ENCODE results near the gene METTL4. TPM values are rescaled to one million over a fixed set of nuclear protein-coding genes. Genes with fewer than 3 reads are reported as not detected.

METTL4 gene
- total RNA-seq, 4 donors from 2014 or later, result 2.2 to 14.0 (median 5.4) TPM

- no peaks in the 10 kb centered on the region for H3K36me3 ChIP-seq
- no peaks in the 10 kb centered on the region for H3K27me3 ChIP-seq
- DNase-seq, result no peak
- no peaks in the 10 kb centered on the region for H3K4me1 ChIP-seq
- H3K4me3 ChIP-seq, result no peak overlapping the region
- intact Hi-C loops (cut with DNase I; ENCODE audit: low total_unique reads), result no loop called here
- 64 to 69% methylated on average over 3 of the region's 3 CpGs for WGBS, 2 donors (ENCODE audit: low coverage in 1 of 2)
- no peaks in the 10 kb centered on the region for H3K9me3 ChIP-seq
- TF ChIP-seq POLR2A (IDR thresholded peaks at IDR 0.05), result no peak
- no peak overlapping the region for H3K27ac ChIP-seq
- in situ Hi-C loops (cut with MboI; ENCODE audit: low pct_ligation_motif_present in 1 of 4, low pct_unique_long_range_greater_than_20kb in 1 of 4, low sequenced_read_pairs in 3 of 4), result loop anchor here in 1 of 4 donors (25.0 kb wide), 1 partner anchor 390 kb away; no protein-coding TSS in a partner anchor
These were observed 68.9 kb downstream of the METTL4 start for GRCh38 chr18:2502394-2502793.

GRCh38 chr18:2497797-2498196 lies 73.5 kb downstream of the METTL4 start:
- Histone ChIP-seq H3K27me3 (no peaks in the 10 kb centered on the region), H3K4me1 (no peaks in the 10 kb centered on the region), H3K36me3 (no peaks in the 10 kb centered on the region), H3K27ac (no peak overlapping the region), H3K4me3 (no peak overlapping the region), H3K9me3 (no peaks in the 10 kb centered on the region)
- WGBS, 2 donors (ENCODE audit: low coverage in 1 of 2), result 69% methylated on average over 3 of the region's 3 CpGs; no CpG with 5 or more reads in 1 of the 2 donors
- no peak for DNase-seq
- intact Hi-C loops (cut with DNase I; ENCODE audit: low total_unique reads), result no loop called here
- TF ChIP-seq EP300 (IDR thresholded peaks at IDR 0.05; ENCODE audit: low read depth), result no peak
- TF ChIP-seq, protein P1, sequence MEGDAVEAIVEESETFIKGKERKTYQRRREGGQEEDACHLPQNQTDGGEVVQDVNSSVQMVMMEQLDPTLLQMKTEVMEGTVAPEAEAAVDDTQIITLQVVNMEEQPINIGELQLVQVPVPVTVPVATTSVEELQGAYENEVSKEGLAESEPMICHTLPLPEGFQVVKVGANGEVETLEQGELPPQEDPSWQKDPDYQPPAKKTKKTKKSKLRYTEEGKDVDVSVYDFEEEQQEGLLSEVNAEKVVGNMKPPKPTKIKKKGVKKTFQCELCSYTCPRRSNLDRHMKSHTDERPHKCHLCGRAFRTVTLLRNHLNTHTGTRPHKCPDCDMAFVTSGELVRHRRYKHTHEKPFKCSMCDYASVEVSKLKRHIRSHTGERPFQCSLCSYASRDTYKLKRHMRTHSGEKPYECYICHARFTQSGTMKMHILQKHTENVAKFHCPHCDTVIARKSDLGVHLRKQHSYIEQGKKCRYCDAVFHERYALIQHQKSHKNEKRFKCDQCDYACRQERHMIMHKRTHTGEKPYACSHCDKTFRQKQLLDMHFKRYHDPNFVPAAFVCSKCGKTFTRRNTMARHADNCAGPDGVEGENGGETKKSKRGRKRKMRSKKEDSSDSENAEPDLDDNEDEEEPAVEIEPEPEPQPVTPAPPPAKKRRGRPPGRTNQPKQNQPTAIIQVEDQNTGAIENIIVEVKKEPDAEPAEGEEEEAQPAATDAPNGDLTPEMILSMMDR (IDR thresholded peaks at IDR 0.05), result no peak
- no peak for TF ChIP-seq POLR2AphosphoS5 (IDR thresholded peaks at IDR 0.05)
- TF ChIP-seq POLR2A (IDR thresholded peaks at IDR 0.05), result no peak
- in situ Hi-C loops (cut with MboI; ENCODE audit: low pct_ligation_motif_present in 1 of 4, low pct_unique_long_range_greater_than_20kb in 1 of 4, low sequenced_read_pairs in 3 of 4), result no loop called here

GRCh38 chr18:2495381-2495780 lies 75.9 kb downstream of the METTL4 start:
- in situ Hi-C loops (cut with MboI; ENCODE audit: low pct_ligation_motif_present in 1 of 4, low pct_unique_long_range_greater_than_20kb in 1 of 4, low sequenced_read_pairs in 3 of 4) (no loop called here), intact Hi-C loops (cut with DNase I; ENCODE audit: low total_unique reads) (no loop called here)
- 92% methylated on average over 1 of the region's 1 CpG for WGBS, 2 donors (ENCODE audit: low coverage in 1 of 2)
- H3K27me3 ChIP-seq, result no peaks in the 10 kb centered on the region
- no peaks in the 10 kb centered on the region for H3K36me3 ChIP-seq
- DNase-seq, result no peak
- H3K4me1 ChIP-seq, result no peaks in the 10 kb centered on the region
- H3K27ac ChIP-seq, result no peak overlapping the region
- TF ChIP-seq EP300 (IDR thresholded peaks at IDR 0.05; ENCODE audit: low read depth), result no peak
- H3K4me3 ChIP-seq, result no peak overlapping the region
- H3K9me3 ChIP-seq, result no peaks in the 10 kb centered on the region

DNA sequence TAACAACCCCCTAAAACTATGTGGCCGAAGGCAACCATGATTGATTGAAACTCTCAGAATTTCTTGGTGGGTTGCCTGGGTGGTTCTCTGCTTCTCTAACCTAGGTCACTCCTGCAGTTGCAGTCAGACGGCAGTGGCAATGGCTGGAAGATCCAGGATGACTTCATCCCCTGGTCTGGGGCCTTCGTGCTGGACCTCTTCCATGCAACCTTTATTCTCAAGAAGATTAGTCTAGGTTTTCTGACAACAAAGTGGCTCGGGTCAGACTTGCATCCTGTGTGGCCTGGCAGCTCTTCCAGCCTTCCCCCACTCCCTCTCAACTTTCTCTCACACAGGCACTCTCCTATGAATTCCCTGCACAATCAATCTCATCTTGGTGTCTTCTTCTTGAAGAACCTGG lies 76.4 kb downstream of the METTL4 start:
- in situ Hi-C loops (cut with MboI; ENCODE audit: low pct_ligation_motif_present in 1 of 4, low pct_unique_long_range_greater_than_20kb in 1 of 4, low sequenced_read_pairs in 3 of 4) (no loop called here), intact Hi-C loops (cut with DNase I; ENCODE audit: low total_unique reads) (no loop called here)
- TF ChIP-seq EP300 (IDR thresholded peaks at IDR 0.05; ENCODE audit: low read depth) (no peak), POLR2AphosphoS5 (IDR thresholded peaks at IDR 0.05) (no peak), POLR2A (IDR thresholded peaks at IDR 0.05) (no peak)
- TF ChIP-seq, protein P1 (IDR thresholded peaks at IDR 0.05), result no peak
- no peaks in the 10 kb centered on the region for H3K27me3 ChIP-seq
- no peak overlapping the region for H3K4me3 ChIP-seq
- no peak for DNase-seq
- H3K4me1 ChIP-seq, result no peaks in the 10 kb centered on the region
- no peaks in the 10 kb centered on the region for H3K9me3 ChIP-seq
- H3K36me3 ChIP-seq, result no peaks in the 10 kb centered on the region
- no peak overlapping the region for H3K27ac ChIP-seq
- WGBS, 2 donors (ENCODE audit: low coverage in 1 of 2), result 60 to 69% methylated on average over 1 to 4 of the region's 4 CpGs

Small RNA genes within 50 kb of the gene (small RNA-seq; reads per million reads assigned to genes)
- 0 reads per million in 4 donors for gene RF00019
- 0 to 0.14 (median 0) reads per million in 4 donors for gene RF01233

Other genes with a start within 250 kb of the METTL4 start
- 1 to 10 TPM in 2 of 4 donors, under 1 TPM in 1, not detected in 1; 0.96 to 1.9 (median 1.6) TPM for gene NDC80, start 52 bp upstream of the METTL4 start, total RNA-seq
- gene SMCHD1, start 84.2 kb upstream of the METTL4 start, total RNA-seq, result 100 to 1,000 TPM in 3 of 4 donors, 10 to 100 TPM in 1; 41.0 to 179 (median 136) TPM

Data from transverse colon (tissue), 4 donors.